ENCODE data around the gene ARL15. TPM values are rescaled to one million over a fixed set of nuclear protein-coding genes. Genes with fewer than 3 reads are reported as not detected.

The ARL15 gene
- total RNA-seq, 1 donor from 2014 or later, result 6.0 TPM

DNA sequence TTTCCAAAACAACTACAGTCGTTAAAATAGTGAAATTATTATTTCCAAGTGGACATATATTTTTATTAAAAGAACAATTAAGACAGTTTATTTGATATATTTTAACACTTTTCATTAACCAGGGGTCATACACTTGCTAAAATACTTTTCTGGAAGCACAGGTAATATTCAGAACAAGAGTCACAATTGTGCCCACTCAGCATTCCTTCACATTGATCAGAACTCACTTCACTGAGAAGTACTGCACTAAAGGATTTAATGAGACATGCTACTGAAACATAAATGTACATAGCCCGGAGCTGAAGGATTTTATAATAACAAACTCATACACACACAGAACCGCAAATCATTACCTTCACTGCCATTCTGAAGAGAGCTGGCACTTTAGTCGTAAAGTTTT is 361.8 kb downstream of the ARL15 start:
- ATAC-seq, result no peak
- no peak for DNase-seq (ENCODE audit: low spot score)

DNA sequence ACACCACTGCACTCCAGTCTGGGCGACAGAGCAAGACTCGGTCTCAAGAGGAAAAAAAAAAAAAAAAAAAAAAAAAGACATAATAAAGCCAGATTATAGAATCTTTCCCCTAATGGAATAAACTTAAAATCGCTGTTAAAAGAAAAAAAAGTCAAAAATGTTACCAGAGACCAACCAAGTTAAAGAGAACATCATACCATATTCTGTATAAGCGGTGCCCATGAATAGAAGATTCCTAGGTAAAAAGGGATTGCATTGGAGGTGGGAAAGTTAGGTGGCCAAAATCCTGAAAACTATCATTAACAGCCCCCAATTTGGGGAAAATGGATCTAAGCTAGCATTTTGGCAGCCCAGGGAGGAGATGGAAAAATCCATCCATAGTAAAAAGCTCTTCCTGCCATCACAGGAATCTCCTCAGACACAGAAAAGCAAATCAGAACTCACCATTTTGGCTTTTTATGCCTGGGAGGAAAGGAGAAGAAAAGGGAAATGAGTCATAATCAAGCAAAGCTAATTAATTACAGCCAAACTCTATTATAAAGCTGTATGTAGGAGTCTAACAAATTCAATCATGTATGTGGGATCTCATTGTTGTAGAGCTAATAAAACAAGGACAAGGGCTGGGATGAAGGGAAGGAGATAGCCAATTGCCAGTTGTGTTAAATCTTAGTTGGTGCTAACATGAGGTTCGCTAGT is 363.8 kb downstream of the ARL15 start:
- ATAC-seq (no peak), DNase-seq (ENCODE audit: low spot score) (no peak)

DNA sequence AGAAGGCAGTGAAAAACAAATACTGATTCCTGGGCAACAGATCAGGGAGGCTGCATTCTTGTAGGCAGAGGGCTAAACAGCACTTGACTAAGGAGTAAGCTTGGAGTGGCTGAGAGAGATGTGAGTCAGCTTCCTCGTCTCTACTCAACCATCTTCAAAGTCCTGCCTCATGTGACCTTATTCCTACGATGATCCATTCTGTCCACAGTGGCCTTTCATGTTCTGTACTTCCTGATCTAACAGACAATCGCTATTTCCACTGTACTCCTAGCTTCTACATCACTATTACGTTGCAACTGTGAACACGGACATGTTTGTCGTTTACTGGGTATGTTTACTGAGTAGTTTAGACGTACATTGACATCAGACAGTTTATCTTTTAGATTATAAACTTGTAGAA is 365.4 kb downstream of the ARL15 start:
- DNase-seq (ENCODE audit: low spot score), result no peak

DNA sequence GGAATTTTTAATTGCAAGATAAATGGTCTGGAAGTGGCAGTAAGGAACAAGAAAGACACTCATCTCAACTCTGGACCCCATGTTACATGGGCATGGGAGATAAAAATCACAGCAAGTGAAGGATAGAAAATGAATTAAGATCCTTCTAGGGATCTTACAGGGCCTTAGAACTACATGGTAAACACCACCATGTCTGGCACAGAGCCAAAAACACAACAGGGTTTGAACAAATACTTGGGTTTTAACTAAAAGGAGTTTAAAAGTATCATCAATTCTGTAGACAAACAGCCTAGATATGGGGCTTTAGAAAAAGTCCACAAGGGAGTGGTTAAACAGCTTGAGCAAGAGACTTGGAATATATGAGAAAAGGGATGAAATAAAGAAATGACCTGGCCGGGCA is 366.4 kb downstream of the ARL15 start:
- DNase-seq (ENCODE audit: low spot score), result no peak
- ATAC-seq, result no peak

More for the DNA sequence above, 365.4 kb downstream of the ARL15 start:
- no peak for ATAC-seq

DNA sequence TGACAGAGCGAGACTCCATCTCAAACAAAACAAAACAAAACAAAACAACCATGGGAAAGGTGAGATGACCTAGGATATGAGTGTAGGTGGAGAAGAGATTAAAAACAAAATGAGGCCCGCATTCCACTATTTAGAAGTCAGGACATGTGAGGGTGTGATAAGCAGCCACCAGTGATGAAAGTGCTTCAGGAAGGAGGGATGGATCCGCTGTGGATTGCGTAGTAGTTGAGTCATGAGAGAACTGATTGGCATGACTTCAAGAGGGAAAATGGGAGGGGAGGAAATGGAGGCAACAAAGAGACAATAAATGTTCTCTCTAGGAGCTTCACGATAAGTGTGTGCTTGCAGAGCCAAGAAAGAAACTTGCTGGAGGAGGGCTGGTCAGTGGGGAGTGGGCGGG is 367.6 kb downstream of the ARL15 start:
- ATAC-seq (no peak), DNase-seq (ENCODE audit: low spot score) (no peak)

DNA sequence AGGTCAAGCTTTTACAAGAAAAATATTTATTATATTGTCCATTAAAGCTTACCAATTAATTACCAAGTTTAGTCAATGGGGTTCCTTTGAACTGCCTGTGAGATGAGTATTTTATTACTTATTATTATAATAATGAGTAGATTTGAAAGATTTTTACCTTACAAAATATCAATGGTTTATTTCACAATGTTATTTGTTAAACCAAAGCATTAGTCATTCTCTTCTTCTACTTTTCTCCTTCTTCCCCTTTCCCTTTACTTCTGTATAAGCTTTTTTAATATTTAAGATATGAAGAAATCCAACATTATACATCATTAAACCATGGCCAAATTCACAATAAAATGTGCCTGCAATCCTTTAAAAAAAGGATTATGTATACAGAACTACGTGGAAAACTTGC is 369.5 kb downstream of the ARL15 start:
- no peak for DNase-seq (ENCODE audit: low spot score)

DNA sequence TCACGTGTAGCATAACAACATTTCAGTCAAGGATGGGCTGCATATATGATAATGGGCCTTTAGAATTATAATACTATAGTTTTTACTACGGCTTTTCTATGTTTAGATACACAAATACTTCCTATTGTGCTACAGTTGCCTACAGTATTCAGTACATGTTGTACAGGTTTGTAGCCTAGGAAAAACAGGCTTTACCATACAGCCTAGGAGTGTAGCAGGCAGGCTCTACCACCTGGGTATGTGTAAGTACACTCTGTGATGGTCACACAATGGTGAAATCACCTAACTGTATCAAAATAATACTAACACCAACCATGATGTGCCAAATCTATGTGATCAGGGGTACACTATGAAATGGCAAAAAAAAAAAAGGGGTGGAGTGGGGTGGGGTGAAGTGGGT is 372.9 kb downstream of the ARL15 start:
- DNase-seq (ENCODE audit: low spot score), result no peak
- peak; percentile 19 for ATAC-seq

More for the DNA sequence above, 369.5 kb downstream of the ARL15 start:
- no peak for ATAC-seq

DNA sequence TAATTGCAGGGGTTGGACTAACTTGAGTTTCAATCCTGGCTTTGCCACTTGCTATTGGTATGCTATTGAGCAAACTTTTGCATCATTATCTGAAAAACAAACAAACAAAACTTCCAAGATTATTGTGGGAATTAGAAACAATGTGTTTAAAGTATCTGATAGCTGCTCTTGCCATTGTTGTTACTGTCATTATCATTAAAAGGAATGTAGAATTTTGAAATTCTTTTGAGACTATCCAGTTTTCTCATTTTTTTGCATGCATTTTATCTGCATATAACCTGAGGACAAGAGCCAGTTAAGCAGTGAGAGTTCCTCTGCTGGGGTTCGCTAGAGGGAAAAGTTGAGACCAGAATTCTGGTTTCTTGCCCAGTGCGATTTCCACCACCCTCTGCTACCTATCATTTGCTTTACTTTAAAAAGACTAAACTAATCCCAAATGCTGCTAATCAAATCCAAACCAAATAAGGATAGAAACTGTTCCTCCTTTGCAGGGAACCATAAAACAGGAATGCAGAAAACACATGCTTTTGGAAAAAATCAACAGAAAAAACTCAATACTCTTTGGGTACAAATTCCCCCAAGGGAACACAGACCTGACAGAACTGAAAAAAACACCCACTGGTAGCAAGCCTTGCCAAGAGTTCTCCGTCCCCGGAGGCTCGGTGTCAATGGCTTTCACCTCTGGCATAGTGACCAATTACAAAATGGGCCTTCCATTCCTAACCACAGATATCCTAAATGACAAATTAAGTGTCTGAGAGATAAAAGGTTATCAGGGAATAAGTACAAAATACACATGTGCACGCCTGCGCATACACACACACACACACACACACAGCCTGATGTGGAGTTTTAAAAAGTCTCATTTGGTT is 373.7 kb downstream of the ARL15 start:
- DNase-seq (ENCODE audit: low spot score), result peak; percentile 80
- peak; percentile 96 for ATAC-seq

DNA sequence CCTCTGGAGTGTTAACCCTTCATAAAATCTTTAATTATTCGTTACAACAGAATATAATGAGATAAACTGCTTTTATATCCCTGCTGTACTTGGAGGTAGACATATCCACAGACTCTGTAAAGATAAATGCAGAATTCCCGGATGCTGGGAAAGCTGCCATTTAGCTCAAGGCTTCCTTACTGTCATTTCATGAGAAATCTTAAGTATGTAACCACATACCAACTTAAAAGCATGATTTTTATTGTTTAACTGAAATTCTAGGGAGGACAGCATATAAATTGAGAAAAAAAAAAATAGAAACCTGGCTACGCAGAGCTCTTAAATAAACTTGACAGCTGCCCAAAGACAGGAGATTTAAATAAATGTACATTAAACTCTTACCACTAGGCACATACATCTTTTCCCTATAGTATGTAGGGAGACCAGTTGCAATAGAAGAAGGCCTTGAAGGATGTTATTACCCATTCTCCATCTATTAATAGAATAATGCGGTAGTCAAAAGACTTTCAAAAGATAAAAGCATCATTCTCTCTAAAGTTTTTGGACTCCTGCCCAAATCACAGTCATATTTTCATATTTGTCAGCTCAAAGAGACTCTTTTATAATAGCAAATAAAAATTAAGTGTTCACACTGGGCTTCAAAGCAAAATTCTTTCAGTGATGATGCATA is 376.1 kb downstream of the ARL15 start:
- no peak for DNase-seq (ENCODE audit: low spot score)

DNA sequence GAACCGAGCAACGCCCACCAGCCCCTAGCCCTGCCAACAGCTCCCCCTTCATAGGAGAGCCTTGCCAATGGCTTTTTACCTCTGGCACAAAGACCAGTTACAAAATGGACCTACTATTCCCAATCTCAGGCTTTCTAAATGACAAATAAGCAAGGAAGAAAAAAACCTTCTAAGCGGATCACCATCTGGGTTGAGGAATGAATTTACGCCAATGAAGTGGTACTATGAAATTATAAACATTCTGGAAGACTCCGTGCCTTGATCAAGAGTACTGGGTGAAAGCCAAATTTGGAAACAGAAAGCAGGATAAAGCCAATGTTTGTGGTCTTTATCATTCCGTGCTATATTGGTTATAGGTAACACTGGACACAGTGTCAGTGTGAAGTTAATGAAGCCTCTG is 378.0 kb downstream of the ARL15 start:
- DNase-seq (ENCODE audit: low spot score) (no peak), ATAC-seq (no peak)

More for the DNA sequence above, 376.1 kb downstream of the ARL15 start:
- ATAC-seq, result no peak

DNA sequence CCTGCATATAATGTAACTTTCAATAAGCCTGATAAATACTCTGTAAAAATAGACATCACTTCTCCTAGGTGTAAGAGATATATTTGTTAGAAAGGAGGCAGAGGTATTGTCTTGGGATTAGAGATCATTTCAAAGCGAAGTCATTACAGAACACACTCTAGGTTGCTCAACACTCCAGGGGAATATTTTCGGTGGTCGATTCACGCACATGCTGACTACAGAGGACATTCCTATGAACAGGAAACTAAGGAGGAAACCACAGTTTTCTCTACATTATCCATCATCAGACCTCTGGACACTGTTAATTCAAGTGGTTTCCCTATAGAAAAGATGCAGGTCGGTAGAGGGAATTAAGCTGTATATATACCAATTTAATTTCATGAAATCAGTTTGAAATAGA is 379.9 kb downstream of the ARL15 start:
- ATAC-seq, result no peak

DNA sequence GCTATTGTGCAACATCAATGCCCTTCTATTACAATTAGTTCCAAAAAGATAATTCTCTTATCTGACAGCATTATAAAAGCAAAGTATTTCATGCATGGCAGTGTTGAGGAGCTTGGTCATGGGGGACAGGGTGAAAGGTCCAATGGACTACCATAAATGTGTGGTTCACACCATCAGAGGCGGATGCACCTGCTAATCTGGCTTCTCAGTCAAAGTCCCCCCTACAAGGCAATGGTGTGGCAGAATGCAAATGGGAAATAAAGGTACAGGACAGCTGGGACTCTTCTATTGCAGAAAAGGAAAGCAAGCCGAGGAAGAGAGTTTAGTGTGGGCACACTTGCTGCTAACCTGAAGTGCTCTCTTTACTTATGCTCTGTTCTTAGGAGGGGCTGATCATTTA is 380.8 kb downstream of the ARL15 start:
- ATAC-seq (no peak), DNase-seq (ENCODE audit: low spot score) (no peak)

More for the DNA sequence above, 379.9 kb downstream of the ARL15 start:
- no peak for DNase-seq (ENCODE audit: low spot score)

DNA sequence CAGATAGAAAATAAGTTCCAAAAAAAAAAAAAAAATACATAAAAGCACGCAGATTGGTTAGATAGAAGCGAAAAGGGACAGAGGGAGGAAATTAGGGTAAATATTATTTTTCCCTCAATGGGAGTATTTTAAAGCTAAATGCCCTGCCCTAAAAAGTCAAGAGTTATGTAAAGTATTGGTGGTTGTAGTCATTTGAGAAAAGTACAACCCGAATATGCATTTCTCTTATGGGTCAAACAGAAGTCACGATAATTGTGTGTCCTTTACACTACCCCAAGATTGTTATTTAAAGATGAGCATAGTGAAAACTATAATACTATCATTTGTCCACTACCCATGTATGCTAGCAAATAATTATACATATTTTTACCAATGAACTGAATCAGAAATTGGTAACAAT is 381.2 kb downstream of the ARL15 start:
- no peak for DNase-seq (ENCODE audit: low spot score)

DNA sequence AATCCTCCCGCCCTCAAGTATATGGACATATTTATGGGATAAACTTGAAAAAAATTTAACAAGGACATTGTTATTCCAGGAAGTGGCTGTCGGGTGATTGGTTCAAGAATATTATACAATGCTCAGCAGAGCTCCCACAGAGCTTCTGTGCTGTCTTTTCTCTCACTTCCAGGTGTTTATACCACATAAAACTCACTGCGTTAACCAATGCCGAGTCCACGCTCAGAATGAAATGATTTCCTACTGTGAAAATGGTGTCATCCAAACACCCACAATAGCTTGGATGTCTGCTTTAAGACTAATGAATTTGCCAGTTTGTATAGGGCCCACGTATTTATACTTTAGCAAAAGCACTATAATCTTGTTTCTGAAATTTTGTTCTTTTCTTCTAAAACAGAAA is 381.7 kb downstream of the ARL15 start:
- DNase-seq (ENCODE audit: low spot score) (no peak), ATAC-seq (no peak)

More for the DNA sequence above, 381.2 kb downstream of the ARL15 start:
- ATAC-seq, result no peak

DNA sequence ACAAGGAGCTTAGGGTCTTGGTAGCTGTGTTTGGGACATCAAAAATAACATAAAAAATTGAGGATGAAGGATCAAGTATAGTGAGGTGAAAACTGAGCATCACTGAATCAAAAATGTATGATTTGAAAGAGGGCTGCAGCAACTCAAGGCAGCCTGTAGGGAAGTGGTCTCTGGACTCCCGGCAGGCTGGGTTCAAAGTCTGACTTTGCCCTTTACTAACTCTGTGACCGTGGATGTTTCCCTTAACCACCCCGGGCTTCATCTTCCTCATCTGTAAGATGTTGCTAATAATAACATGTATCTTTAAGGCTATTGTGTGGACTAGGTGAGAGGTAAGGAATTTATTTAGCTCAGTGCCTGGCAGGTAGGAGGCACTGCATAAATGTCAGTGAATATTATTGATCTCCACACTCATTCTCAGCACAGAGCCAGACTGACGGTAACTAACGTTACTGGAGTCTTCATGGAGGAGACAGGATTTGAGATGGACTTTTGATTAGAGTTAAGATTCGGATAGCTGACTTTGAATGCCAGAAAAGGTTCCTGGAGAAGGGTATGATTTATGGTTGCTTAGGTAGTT is 382.6 kb downstream of the ARL15 start:
- DNase-seq (ENCODE audit: low spot score) (no peak), ATAC-seq (peak; percentile 90)

DNA sequence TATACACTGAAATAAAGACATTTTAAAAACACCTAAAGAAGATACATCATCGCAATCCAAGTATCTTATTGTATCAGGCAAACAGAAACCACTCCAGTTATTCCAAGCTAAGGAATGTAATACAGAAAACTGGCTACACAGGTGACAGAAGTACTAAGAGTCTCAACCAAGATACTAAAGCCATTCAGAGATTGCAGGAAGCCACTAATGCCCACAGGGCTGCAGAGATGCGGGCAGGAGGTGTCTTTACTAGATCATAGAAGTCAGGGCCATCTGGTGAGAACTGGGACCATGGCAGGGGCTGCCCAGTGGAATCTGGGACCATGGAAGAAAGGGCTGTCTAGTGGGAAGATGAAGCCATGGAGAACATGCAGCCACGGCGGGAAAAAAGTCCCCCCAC is 384.3 kb downstream of the ARL15 start:
- ATAC-seq, result no peak
- DNase-seq (ENCODE audit: low spot score), result no peak

DNA sequence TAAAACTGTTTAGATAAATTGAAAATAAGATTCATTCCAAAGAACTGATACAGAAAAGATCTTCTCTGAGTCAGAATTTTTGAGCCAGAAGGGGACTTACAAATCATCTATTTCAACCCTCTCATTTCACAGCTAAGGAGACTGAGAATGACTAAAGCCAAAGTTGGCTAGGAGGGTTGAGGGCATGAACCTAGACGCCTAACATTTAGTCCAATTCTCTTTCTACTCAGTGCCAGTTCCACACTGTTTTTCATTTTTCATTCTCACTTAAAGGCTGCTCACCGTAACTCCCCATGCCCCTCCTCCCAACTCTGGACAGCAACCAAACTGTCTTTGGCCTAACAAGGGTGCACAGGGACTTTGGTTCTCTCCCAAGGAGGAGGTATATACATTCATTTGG is 386.0 kb downstream of the ARL15 start:
- ATAC-seq (no peak), DNase-seq (ENCODE audit: low spot score) (no peak)

DNA sequence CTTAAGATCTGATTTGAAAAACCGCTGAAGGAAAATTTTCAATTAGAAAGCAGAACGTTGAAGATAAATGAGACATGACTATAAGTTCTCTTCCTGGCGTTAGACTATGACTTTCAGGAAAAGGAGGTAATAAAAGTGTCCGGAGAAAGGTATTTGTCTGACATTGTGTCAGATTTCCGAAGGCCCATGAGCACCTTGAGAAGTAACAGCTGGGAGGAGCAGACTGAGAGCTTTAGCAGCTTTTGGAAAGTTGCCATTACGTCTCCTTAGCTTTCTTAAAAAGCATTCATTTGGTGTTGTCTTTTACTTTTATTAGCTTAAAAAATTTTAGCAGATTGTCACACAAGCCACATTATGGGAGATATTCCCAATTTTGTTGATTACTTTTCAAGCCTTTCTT is 386.4 kb downstream of the ARL15 start:
- no peak for DNase-seq (ENCODE audit: low spot score)
- no peak for ATAC-seq

DNA sequence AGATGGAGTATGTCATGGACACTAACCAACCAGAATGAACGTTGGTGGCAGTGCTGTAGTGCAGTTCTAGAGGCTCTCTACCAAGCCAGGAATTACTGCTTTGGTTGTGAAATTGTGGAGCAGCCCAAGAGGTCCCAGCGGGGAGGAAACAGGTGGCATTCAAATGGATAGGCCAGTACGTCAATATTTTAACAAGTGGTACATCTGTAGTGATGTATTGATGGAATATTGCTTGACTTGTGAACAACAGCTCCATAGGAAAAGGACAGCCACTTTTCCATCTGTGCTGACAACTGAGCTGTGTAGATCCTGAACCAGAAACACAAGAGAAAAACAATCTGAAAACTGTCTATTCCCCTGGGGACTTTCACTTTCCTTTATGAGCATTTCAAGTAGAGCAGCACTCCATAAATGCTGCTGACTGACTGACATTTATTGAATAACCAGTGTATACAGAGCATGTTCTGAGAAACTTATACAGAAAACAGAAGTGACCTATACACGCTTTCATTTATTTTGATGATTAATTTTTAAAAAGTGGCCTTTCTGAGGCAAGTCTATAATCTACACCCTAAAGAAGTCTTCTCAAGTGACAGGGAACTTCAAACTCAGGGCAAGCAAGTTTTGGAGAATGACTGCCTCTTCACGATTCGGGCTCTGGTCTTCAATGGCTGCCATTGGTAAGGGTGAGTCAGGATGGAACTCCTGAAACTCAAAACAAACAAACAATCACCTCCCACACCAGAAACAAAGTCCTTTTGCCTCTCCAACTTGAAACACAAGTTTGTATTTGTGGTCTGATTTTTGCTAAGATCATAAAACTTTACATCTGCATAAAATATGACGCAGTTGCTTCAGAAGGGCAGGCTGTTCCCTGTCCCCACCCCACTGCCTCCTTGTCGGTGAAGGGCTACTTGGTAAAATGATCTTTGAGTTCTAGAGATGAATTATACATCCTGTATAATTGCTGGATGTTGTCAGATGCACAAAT is 387.6 kb downstream of the ARL15 start:
- ATAC-seq (peak; percentile 26), DNase-seq (ENCODE audit: low spot score) (no peak)

DNA sequence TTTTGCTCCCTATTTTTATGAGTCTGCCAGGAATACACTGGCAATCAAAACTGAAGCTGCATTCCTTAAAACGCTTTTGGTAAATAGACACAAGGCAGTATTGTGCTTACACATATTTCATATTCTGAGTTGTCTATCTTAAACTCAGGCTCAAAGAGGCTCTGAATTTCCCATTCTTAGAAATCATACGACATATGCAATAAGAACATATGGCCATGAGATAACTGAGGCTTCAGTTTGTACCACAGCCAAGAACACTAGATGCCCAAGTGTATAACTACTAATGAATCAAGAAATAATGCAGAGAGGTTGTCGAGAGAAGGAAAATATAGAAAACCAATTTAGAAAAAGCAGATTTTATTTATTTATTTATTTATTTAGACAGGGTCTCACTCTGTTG is 392.5 kb downstream of the ARL15 start:
- no peak for ATAC-seq

More for the DNA sequence above, 392.5 kb downstream of the ARL15 start:
- no peak for DNase-seq (ENCODE audit: low spot score)

All from left lobe of liver (tissue), 2 donors.